GM21528 (cell line): ENCODE data around the gene KCNQ4.

Experiments
- ATAC-seq: cut with Tn5 transposase; IDR thresholded peaks from one replicate; pipeline ENCODE4 v1.9.1; 2021; ENCODE audit warnings: mild to moderate bottlenecking, moderate library complexity; ENCODE audit not compliant: unreplicated experiment, low FRiP score

The KCNQ4 gene

GRCh38 chr1:40774266-40774998 is 9.2 kb upstream of the KCNQ4 start:
- no peak for ATAC-seq

GRCh38 chr1:40776236-40777072 is 7.1 kb upstream of the KCNQ4 start:
- ATAC-seq: no peak

GRCh38 chr1:40777224-40777970 is 6.2 kb upstream of the KCNQ4 start:
- no peak for ATAC-seq

- no peak for ATAC-seq
Measured at GRCh38 chr1:40780678-40781607, 2.6 kb upstream of the KCNQ4 start.

- ATAC-seq: no peak
Measured at GRCh38 chr1:40781608-40781971, 2.0 kb upstream of the KCNQ4 start.

GRCh38 chr1:40782371-40782956 is 1.1 kb upstream of the KCNQ4 start:
- no peak for ATAC-seq

GRCh38 chr1:40784141-40784770 is 669 bp downstream of the KCNQ4 start:
- ATAC-seq: no peak

GRCh38 chr1:40784771-40785151 is 1.2 kb downstream of the KCNQ4 start:
- ATAC-seq: no peak

- ATAC-seq: no peak
Measured at GRCh38 chr1:40785446-40785845, 1.9 kb downstream of the KCNQ4 start.

- no peak for ATAC-seq
Measured at GRCh38 chr1:40786171-40786994, 2.8 kb downstream of the KCNQ4 start.

- no peak for ATAC-seq
Measured at GRCh38 chr1:40786995-40787705, 3.6 kb downstream of the KCNQ4 start.

- no peak for ATAC-seq
Measured at GRCh38 chr1:40787737-40788560, 4.4 kb downstream of the KCNQ4 start.

- no peak for ATAC-seq
Measured at GRCh38 chr1:40788561-40789341, 5.2 kb downstream of the KCNQ4 start.

GRCh38 chr1:40789342-40789598 is 5.7 kb downstream of the KCNQ4 start:
- no peak for ATAC-seq

- no peak for ATAC-seq
Measured at GRCh38 chr1:40789661-40790430, 6.3 kb downstream of the KCNQ4 start.

- ATAC-seq: no peak
Measured at GRCh38 chr1:40792036-40792435, 8.4 kb downstream of the KCNQ4 start.
